HepG2 (cell line): Measurements from ENCODE around the gene MXI1. TPM values are rescaled to one million over a fixed set of nuclear protein-coding genes. Genes with fewer than 3 reads are reported as not detected.

Experiments
- ATF7 ChIP-seq, 2 experiments: fragments of 450-650 bp in 1 of 2; sonication (generic) in 1 of 2; formaldehyde crosslinking in 1 of 2; IDR thresholded peaks; 2 replicates each; pipeline versions ENCODE4 v1.4.0 to v1.6.1; 2016 to 2020; ENCODE audit warnings: antibody characterized with exemption in 1 of 2, mild to moderate bottlenecking in 1 of 2, missing genetic modification reagents in 1 of 2
- EED ChIP-seq: sonication (generic); formaldehyde crosslinking; IDR thresholded peaks from 2 replicates; pipeline ENCODE4 v1.5.0; 2020; ENCODE audit warnings: mild to moderate bottlenecking, missing genetic modification reagents
- GABPB1 ChIP-seq: IDR thresholded peaks from 2 replicates; pipeline ENCODE4 v1.6.1; 2016; ENCODE audit warnings: mild to moderate bottlenecking, missing genetic modification reagents, moderate library complexity, missing compliant biosample characterization
- HDAC1 ChIP-seq: sonication (generic); formaldehyde crosslinking; IDR thresholded peaks from 2 replicates; pipeline ENCODE4 v1.5.1; 2020; ENCODE audit warnings: mild to moderate bottlenecking, missing genetic modification reagents
- MEIS1 ChIP-seq: sonication (generic); formaldehyde crosslinking; IDR thresholded peaks from 2 replicates; pipeline ENCODE4 v1.9.0; 2021; ENCODE audit warnings: mild to moderate bottlenecking, missing genetic modification reagents, moderate library complexity, borderline replicate concordance
- MYC ChIP-seq: sonication (generic); formaldehyde crosslinking; IDR thresholded peaks from 2 replicates; pipeline ENCODE4 v1.9.0; 2021; ENCODE audit warnings: missing genetic modification reagents, borderline replicate concordance
- NFE2L2 ChIP-seq: fragments of 150-350 bp; IDR thresholded peaks from 2 replicates; pipeline ENCODE4 v1.6.1; 2014; ENCODE audit warnings: low read length
- POLR2AphosphoS2 ChIP-seq: IDR thresholded peaks from 2 replicates; pipeline ENCODE4 v1.6.1; 2011; ENCODE audit warnings: low read depth, low read length, improper control_type of control experiment
- TARDBP ChIP-seq: sonication (generic); formaldehyde crosslinking; IDR thresholded peaks from 2 replicates; pipeline ENCODE4 v1.8.0; 2022; ENCODE audit warnings: mild to moderate bottlenecking, missing genetic modification reagents
- ZMYM2 ChIP-seq: sonication (generic); formaldehyde crosslinking; IDR thresholded peaks from 2 replicates; pipeline ENCODE4 v1.8.0; 2022; ENCODE audit warnings: mild to moderate bottlenecking, missing genetic modification reagents
- ZNF577 ChIP-seq: sonication (generic); formaldehyde crosslinking; IDR thresholded peaks from 2 replicates; pipeline ENCODE4 v1.4.0; 2020; ENCODE audit warnings: mild to moderate bottlenecking, low read depth, missing genetic modification reagents, borderline replicate concordance
- ZNF768 ChIP-seq: sonication (generic); formaldehyde crosslinking; IDR thresholded peaks from 2 replicates; pipeline ENCODE4 v1.4.0; 2020; ENCODE audit warnings: missing genetic modification reagents
- polyA plus RNA-seq, 8 experiments: library from polyadenylated mRNA; depleted of rRNA in 3 of 8; stranded (reverse) in 7 of 8; unstranded in 1 of 8; fragments of >200 nt; fragmentation: Illumina TruSeq in 4 of 8; extraction: Trizol in 4 of 8; gene quantifications; 2 replicates each; pipeline versions ENCODE4 v1.2.1 to v1.2.3, GENCODE V29; 2011 to 2016; ENCODE audit warnings: low read depth in 4 of 8, missing spikeins in 1 of 8, mixed read lengths in 1 of 8; ENCODE audit not compliant: insufficient read depth in 1 of 8
- total RNA-seq, 5 experiments: library from RNA; depleted of rRNA; stranded (reverse); fragments of >200 nt; fragmentation: Illumina TruSeq; extraction: Trizol; gene quantifications; 2 replicates each; pipeline ENCODE4 v1.2.3, GENCODE V29; 2016; ENCODE audit warnings: low read depth in 1 of 5
- TF ChIP-seq, protein P1 (sequence below): sonication (generic); formaldehyde crosslinking; IDR thresholded peaks from 2 replicates; pipeline ENCODE4 v1.5.0; 2020; ENCODE audit warnings: mild to moderate bottlenecking, missing genetic modification reagents
- TF ChIP-seq, protein P2 (sequence below): sonication (generic); formaldehyde crosslinking; IDR thresholded peaks from 2 replicates; pipeline ENCODE4 v1.5.1; 2020; ENCODE audit warnings: missing genetic modification reagents, mild to moderate bottlenecking, borderline replicate concordance

Gene MXI1
- total and polyA plus RNA-seq, 2 of the 13 experiments (the other 11 are each of a cell fraction or from before 2014, with no cell fraction given), result 6.6 to 22.0 TPM

DNA sequence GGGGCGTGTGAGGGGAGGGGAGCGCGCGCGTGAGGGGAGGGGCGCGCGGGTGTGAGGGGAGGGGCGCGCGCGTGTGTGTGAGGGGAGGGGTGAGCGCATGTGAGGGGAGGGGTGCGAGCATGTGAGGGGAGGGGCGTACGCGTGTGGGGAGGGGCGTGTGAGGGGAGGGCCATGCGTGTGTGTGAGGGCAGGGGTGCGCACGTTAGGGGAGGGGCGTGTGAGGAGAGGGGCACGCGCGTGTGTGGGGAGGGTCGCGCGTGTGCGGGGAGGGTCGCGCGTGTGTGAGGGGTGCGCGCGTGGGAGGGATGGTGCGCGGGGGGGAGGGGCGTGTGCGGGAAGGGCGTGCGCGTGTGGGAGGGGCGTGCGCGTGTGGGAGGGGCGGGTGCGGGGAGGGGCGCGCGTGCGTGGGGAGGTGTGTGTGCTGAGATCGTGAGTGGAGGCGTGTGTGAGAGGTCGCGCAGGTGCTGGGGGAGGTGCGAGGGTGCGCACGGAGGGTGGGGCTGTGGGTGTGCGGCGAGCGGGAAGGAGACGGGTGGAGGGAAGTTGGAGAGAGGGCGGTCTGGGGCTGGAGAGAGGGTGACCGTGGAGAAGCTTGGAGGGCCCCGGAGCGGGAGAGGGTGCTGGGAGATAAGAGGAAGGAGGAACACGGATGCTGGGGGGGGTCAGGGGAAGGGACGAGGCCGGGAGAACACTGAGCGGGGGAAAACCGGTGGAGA lies 19.7 kb downstream of the MXI1 start (continued):
- TF ChIP-seq, protein P1, sequence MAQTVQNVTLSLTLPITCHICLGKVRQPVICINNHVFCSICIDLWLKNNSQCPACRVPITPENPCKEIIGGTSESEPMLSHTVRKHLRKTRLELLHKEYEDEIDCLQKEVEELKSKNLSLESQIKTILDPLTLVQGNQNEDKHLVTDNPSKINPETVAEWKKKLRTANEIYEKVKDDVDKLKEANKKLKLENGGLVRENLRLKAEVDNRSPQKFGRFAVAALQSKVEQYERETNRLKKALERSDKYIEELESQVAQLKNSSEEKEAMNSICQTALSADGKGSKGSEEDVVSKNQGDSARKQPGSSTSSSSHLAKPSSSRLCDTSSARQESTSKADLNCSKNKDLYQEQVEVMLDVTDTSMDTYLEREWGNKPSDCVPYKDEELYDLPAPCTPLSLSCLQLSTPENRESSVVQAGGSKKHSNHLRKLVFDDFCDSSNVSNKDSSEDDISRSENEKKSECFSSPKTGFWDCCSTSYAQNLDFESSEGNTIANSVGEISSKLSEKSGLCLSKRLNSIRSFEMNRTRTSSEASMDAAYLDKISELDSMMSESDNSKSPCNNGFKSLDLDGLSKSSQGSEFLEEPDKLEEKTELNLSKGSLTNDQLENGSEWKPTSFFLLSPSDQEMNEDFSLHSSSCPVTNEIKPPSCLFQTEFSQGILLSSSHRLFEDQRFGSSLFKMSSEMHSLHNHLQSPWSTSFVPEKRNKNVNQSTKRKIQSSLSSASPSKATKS, result no peak
- TF ChIP-seq ZNF577 (CRISPR knock-in tag) (no peak), HDAC1 (CRISPR knock-in tag) (peak; percentile 64), ZNF768 (CRISPR knock-in tag) (peak; percentile 22; the same call in 1 of the 2 replicates), NFE2L2 (no peak), TARDBP (CRISPR knock-in tag) (peak; percentile 21; the same call in 1 of the 2 replicates), MEIS1 (CRISPR knock-in tag) (no peak), POLR2AphosphoS2 (no peak), MYC (CRISPR knock-in tag) (0 out of 2 replicates have a peak, but pooled peaks have one; percentile 41), GABPB1 (CRISPR knock-in tag) (peak; percentile 38; the same call in 1 of the 2 replicates), ATF7 (IDR thresholded peaks at IDR 0.05) (no peak), ATF7 (CRISPR knock-in tag; IDR thresholded peaks at IDR 0.05) (peak; percentile 47; the same call in 1 of the 2 replicates), ZMYM2 (CRISPR knock-in tag) (peak; percentile 27; the same call in 1 of the 2 replicates), EED (no peak)
- TF ChIP-seq, protein P2, sequence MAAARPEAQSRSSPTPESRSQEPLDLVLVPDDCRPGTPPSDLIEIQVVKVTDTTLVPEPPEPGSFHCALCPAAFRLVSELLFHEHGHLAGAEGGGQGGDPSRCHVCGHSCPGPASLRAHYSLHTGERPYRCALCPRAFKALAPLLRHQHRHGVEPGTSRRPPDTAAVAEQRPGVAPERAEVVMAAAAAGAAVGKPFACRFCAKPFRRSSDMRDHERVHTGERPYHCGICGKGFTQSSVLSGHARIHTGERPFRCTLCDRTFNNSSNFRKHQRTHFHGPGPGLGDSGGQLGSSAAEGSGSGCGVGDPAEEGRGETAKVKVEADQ, result 0 out of 2 replicates have a peak, but pooled peaks have one; percentile 44
